Peyer's patch (tissue), 4 donors: Measurements from ENCODE around the gene KCNQ1.

ENCODE experiments used
- CTCF ChIP-seq, 6 experiments: fragments of 450-650 bp in 4 of 6; fragments of 200-600 bp in 2 of 6; sonication (generic) in 1 of 6; IDR thresholded peaks; one replicate each; pipeline ENCODE4 v1.5.1; 2017 to 2019; ENCODE audit warnings: antibody characterized with exemption in 6 of 6, mild to moderate bottlenecking in 3 of 6, moderate library complexity in 1 of 6
- POLR2A ChIP-seq, 2 donors: fragments of 450-650 bp; IDR thresholded peaks; one replicate each; pipeline ENCODE4 v1.5.1; 2017; ENCODE audit warnings: antibody characterized with exemption in 2 of 2, mild to moderate bottlenecking in 2 of 2, moderate library complexity in 2 of 2

GRCh38 chr11:2463766-2464277 is 19.0 kb downstream of the KCNQ1 start:
- TF ChIP-seq CTCF (IDR thresholded peaks at IDR 0.05) = no peak
- TF ChIP-seq POLR2A (IDR thresholded peaks at IDR 0.05) = no peak
